Measurements from ENCODE around the gene TJP3. TPM values are rescaled to one million over a fixed set of nuclear protein-coding genes. Genes with fewer than 3 reads are reported as not detected.

The TJP3 gene
- total RNA-seq, 2 donors from 2014 or later: 15.7 to 25.9 TPM

DNA sequence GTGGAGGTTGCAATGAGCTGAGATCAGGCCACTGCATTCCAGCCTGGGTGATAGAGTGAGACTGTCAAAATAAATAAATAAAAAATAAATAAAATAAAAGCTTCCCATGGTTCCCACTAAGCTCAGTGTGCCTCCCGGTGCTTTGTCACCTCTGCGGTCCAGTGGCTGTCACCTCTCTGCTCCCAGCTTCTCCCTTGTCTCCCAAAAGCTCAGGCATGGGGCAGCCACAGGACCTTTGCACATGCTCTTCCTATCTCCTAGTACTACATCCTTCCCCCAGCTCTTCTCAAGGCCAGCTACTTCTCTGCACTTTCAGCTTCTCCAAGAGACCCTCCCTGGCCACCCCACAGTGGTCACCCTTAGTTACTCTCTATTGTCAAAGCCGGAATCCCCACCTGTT is 85.6 kb downstream of the TJP3 start:
- Mint-ChIP-seq H3K4me1 (no peaks in the 10 kb centered on the region), H3K27me3 (ENCODE audit: insufficient read depth) (peaks cover 30% of the 10 kb centered on the region), H3K9me3 (peaks cover 7% of the 10 kb centered on the region), H3K27ac (no peak overlapping the region), H3K36me3 (ENCODE audit: low read depth) (no peaks in the 10 kb centered on the region), H3K4me3 (no peak overlapping the region)
- Histone ChIP-seq H3K36me3 (ENCODE audit: control insufficient read depth, insufficient read depth, low read length) (no peaks in the 10 kb centered on the region), H3K4me1 (ENCODE audit: control insufficient read depth, insufficient read depth, low read length) (no peaks in the 10 kb centered on the region), H3K4me3 (ENCODE audit: low read length) (no peak overlapping the region), H3K27me3 (ENCODE audit: control insufficient read depth, insufficient read depth, low read length, poor library complexity, severe bottlenecking) (peaks cover 8% of the 10 kb centered on the region), H3K9ac (ENCODE audit: extremely low read depth, low read length, poor library complexity, severe bottlenecking) (no peak overlapping the region), H3K9me3 (ENCODE audit: control insufficient read depth, low read length) (no peaks in the 10 kb centered on the region), H3K27ac (ENCODE audit: low read depth, low read length) (no peak overlapping the region)
- WGBS, 2 experiments (ENCODE audit: insufficient coverage in 1 of 2, insufficient read length in 1 of 2): 87 to 98% methylated on average over 3 of the region's 3 CpGs
- DNase-seq: no peak
- TF ChIP-seq CTCF (conservative IDR thresholded peaks at IDR 0.05): no peak

DNA sequence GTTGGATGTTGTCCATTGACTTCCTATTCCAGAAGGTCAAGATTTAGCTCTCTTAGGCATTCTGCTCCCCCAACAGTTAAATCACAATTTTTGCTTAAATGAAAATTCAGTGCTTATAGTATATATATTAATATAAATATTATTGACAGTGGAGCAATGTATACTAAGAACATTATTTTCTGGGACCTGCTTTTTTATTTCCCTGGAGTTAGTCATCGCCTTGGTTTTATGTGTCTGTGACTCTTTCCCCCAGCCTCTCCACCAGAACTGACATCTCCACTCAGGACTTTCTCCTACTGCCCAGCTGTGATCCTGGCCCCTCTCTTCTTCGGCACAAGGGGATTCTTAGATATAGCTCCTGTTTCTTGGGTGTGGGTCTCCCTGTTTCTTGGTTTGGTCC is 88.2 kb downstream of the TJP3 start:
- H3K4me3 ChIP-seq (ENCODE audit: low read length): no peak overlapping the region
- H3K27ac ChIP-seq (ENCODE audit: low read depth, low read length): no peak overlapping the region
- Mint-ChIP-seq H3K36me3 (ENCODE audit: low read depth) (no peaks in the 10 kb centered on the region), H3K4me1 (no peaks in the 10 kb centered on the region), H3K27me3 (ENCODE audit: insufficient read depth) (peaks cover 31% of the 10 kb centered on the region), H3K9me3 (peaks cover 7% of the 10 kb centered on the region), H3K27ac (no peak overlapping the region), H3K4me3 (no peak overlapping the region)
- H3K9me3 ChIP-seq (ENCODE audit: control insufficient read depth, low read length): no peaks in the 10 kb centered on the region
- DNase-seq: no peak
- peaks cover 20% of the 10 kb centered on the region for H3K27me3 ChIP-seq (ENCODE audit: control insufficient read depth, insufficient read depth, low read length, poor library complexity, severe bottlenecking)
- 83 to 95% methylated on average over 1 to 2 of the region's 2 CpGs for WGBS, 2 experiments (ENCODE audit: insufficient coverage in 1 of 2, insufficient read length in 1 of 2)
- no peaks in the 10 kb centered on the region for H3K36me3 ChIP-seq (ENCODE audit: control insufficient read depth, insufficient read depth, low read length)
- TF ChIP-seq CTCF (conservative IDR thresholded peaks at IDR 0.05): no peak
- no peaks in the 10 kb centered on the region for H3K4me1 ChIP-seq (ENCODE audit: control insufficient read depth, insufficient read depth, low read length)
- H3K9ac ChIP-seq (ENCODE audit: extremely low read depth, low read length, poor library complexity, severe bottlenecking): no peak overlapping the region

- Mint-ChIP-seq H3K27me3 (ENCODE audit: insufficient read depth) (peaks cover 46% of the 10 kb centered on the region), H3K4me1 (no peaks in the 10 kb centered on the region), H3K27ac (no peak overlapping the region), H3K36me3 (ENCODE audit: low read depth) (no peaks in the 10 kb centered on the region), H3K9me3 (peaks cover 7% of the 10 kb centered on the region), H3K4me3 (no peak overlapping the region)
- no peak for TF ChIP-seq CTCF (conservative IDR thresholded peaks at IDR 0.05)
- Histone ChIP-seq H3K36me3 (ENCODE audit: control insufficient read depth, insufficient read depth, low read length) (no peaks in the 10 kb centered on the region), H3K9me3 (ENCODE audit: control insufficient read depth, low read length) (no peaks in the 10 kb centered on the region), H3K9ac (ENCODE audit: extremely low read depth, low read length, poor library complexity, severe bottlenecking) (no peak overlapping the region), H3K27me3 (ENCODE audit: control insufficient read depth, insufficient read depth, low read length, poor library complexity, severe bottlenecking) (peaks cover 33% of the 10 kb centered on the region), H3K27ac (ENCODE audit: low read depth, low read length) (no peak overlapping the region), H3K4me1 (ENCODE audit: control insufficient read depth, insufficient read depth, low read length) (no peaks in the 10 kb centered on the region), H3K4me3 (ENCODE audit: low read length) (no peak overlapping the region)
- DNase-seq: no peak
- WGBS, 2 experiments (ENCODE audit: insufficient coverage in 1 of 2, insufficient read length in 1 of 2): 86 to 88% methylated on average over 4 to 6 of the region's 6 CpGs
These were observed 90.0 kb downstream of the TJP3 start for GRCh38 chr19:3798137-3798536.

Other genes with a start within 250 kb of the TJP3 start
- not detected for gene SMIM24, start 227.9 kb upstream of the TJP3 start, total RNA-seq
- gene SMIM44, start 224.9 kb upstream of the TJP3 start, total RNA-seq: not detected
- 10 to 100 TPM; 13.4 to 14.3 TPM for gene DOHH, start 207.7 kb upstream of the TJP3 start, total RNA-seq
- 10 to 100 TPM; 56.7 to 65.1 TPM for gene FZR1, start 202.1 kb upstream of the TJP3 start, total RNA-seq
- 1 to 10 TPM; 4.6 to 5.7 TPM for gene TEKTIP1, start 169.2 kb upstream of the TJP3 start, total RNA-seq
- 10 to 100 TPM; 48.2 to 62.4 TPM for gene MFSD12, start 150.8 kb upstream of the TJP3 start, total RNA-seq
- 100 to 1,000 TPM in 1 of 2 donors, 10 to 100 TPM in 1; 80.7 to 102 TPM for gene HMG20B, start 135.4 kb upstream of the TJP3 start, total RNA-seq
- gene GIPC3, start 122.9 kb upstream of the TJP3 start, total RNA-seq: 1 to 10 TPM in 1 of 2 donors, under 1 TPM in 1; 0.93 to 1.5 TPM
- under 1 TPM; 0.29 to 0.42 TPM for gene TBXA2R, start 101.5 kb upstream of the TJP3 start, total RNA-seq
- 10 to 100 TPM; 31.5 to 33.5 TPM for gene CACTIN, start 81.6 kb upstream of the TJP3 start, total RNA-seq
- 10 to 100 TPM; 43.5 to 51.5 TPM for gene PIP5K1C, start 7.9 kb upstream of the TJP3 start, total RNA-seq
- 10 to 100 TPM; 27.5 to 42.2 TPM for gene APBA3, start 53.3 kb downstream of the TJP3 start, total RNA-seq
- gene MRPL54, start 54.3 kb downstream of the TJP3 start, total RNA-seq: 10 to 100 TPM; 38.1 to 38.9 TPM
- not detected for gene RAX2, start 63.8 kb downstream of the TJP3 start, total RNA-seq
- gene MATK, start 78.0 kb downstream of the TJP3 start, total RNA-seq: 1 to 10 TPM; 5.7 to 5.8 TPM
- 10 to 100 TPM; 16.4 to 24.6 TPM for gene ZFR2, start 160.7 kb downstream of the TJP3 start, total RNA-seq
- gene ATCAY, start 172.3 kb downstream of the TJP3 start, total RNA-seq: 1 to 10 TPM in 1 of 2 donors, under 1 TPM in 1; 0.58 to 2.8 TPM
- gene NMRK2, start 224.7 kb downstream of the TJP3 start, total RNA-seq: 10 to 100 TPM; 22.1 to 36.4 TPM

All from endodermal cell (in vitro differentiated cells).